HG02852 (cell line): ENCODE measurements around the gene RPH3AL.

Experiments
- ATAC-seq: cut with Tn5 transposase; IDR thresholded peaks from one replicate; pipeline ENCODE4 v1.9.1; 2021; ENCODE audit warnings: mild to moderate bottlenecking, moderate library complexity; ENCODE audit not compliant: unreplicated experiment

Gene RPH3AL

GRCh38 chr17:353838-354234 is 1.2 kb upstream of the RPH3AL start:
- no peak for ATAC-seq

- no peak for ATAC-seq
Observed at GRCh38 chr17:353213-353837, 718 bp upstream of the RPH3AL start.

- ATAC-seq = no peak
Observed at GRCh38 chr17:351875-352420, 659 bp downstream of the RPH3AL start.

GRCh38 chr17:351449-351738 is 1.2 kb downstream of the RPH3AL start:
- ATAC-seq = no peak

GRCh38 chr17:350706-351448 is 1.7 kb downstream of the RPH3AL start:
- ATAC-seq = no peak

- ATAC-seq = no peak
Observed at GRCh38 chr17:349666-350065, 2.9 kb downstream of the RPH3AL start.

GRCh38 chr17:348692-349425 is 3.7 kb downstream of the RPH3AL start:
- ATAC-seq = no peak

GRCh38 chr17:348012-348411 is 4.6 kb downstream of the RPH3AL start:
- no peak for ATAC-seq

- ATAC-seq = no peak
Observed at GRCh38 chr17:347309-347899, 5.2 kb downstream of the RPH3AL start.

GRCh38 chr17:345992-346785 is 6.4 kb downstream of the RPH3AL start:
- no peak for ATAC-seq

GRCh38 chr17:345261-345660 is 7.3 kb downstream of the RPH3AL start:
- no peak for ATAC-seq

- ATAC-seq = no peak
Observed at GRCh38 chr17:343875-344752, 8.5 kb downstream of the RPH3AL start.

GRCh38 chr17:343211-343610 is 9.4 kb downstream of the RPH3AL start:
- no peak for ATAC-seq

GRCh38 chr17:340074-340473 is 12.5 kb downstream of the RPH3AL start:
- no peak for ATAC-seq

- ATAC-seq = no peak
Observed at GRCh38 chr17:339193-340061, 13.2 kb downstream of the RPH3AL start.

GRCh38 chr17:338442-339192 is 14.0 kb downstream of the RPH3AL start:
- no peak for ATAC-seq

GRCh38 chr17:337866-338265 is 14.7 kb downstream of the RPH3AL start:
- no peak for ATAC-seq

GRCh38 chr17:337453-337852 is 15.2 kb downstream of the RPH3AL start:
- no peak for ATAC-seq
